Measurements from ENCODE around the gene HS1BP3. TPM values are rescaled to one million over a fixed set of nuclear protein-coding genes. Genes with fewer than 3 reads are reported as not detected.

The HS1BP3 gene
- total and polyA plus RNA-seq, 2 of the 13 experiments (the other 11 are each of a cell fraction or from before 2014, with no cell fraction given) = 15.2 to 22.0 TPM

GRCh38 chr2:20593072-20594034 lies 57.5 kb downstream of the HS1BP3 start (continued):
- TF ChIP-seq, protein P1, sequence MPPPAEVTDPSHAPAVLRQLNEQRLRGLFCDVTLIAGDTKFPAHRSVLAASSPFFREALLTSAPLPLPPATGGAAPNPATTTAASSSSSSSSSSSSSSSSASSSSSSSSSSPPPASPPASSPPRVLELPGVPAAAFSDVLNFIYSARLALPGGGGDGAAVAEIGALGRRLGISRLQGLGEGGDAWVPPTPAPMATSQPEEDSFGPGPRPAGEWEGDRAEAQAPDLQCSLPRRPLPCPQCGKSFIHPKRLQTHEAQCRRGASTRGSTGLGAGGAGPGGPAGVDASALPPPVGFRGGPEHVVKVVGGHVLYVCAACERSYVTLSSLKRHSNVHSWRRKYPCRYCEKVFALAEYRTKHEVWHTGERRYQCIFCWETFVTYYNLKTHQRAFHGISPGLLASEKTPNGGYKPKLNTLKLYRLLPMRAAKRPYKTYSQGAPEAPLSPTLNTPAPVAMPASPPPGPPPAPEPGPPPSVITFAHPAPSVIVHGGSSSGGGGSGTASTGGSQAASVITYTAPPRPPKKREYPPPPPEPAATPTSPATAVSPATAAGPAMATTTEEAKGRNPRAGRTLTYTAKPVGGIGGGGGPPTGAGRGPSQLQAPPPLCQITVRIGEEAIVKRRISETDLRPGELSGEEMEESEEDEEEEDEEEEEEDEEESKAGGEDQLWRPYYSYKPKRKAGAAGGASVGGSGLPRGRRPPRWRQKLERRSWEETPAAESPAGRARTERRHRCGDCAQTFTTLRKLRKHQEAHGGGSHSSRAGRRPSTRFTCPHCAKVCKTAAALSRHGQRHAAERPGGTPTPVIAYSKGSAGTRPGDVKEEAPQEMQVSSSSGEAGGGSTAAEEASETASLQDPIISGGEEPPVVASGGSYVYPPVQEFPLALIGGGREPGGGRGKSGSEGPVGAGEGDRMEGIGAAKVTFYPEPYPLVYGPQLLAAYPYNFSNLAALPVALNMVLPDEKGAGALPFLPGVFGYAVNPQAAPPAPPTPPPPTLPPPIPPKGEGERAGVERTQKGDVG (CRISPR knock-in tag; IDR thresholded peaks at IDR 0.05; ENCODE audit: borderline replicate concordance) = peak; percentile 100
- TF ChIP-seq ATAD3A (CRISPR knock-in tag; IDR thresholded peaks at IDR 0.05) (no peak), AKAP8 (CRISPR knock-in tag; IDR thresholded peaks at IDR 0.05) (peak; percentile 96; the same call in 1 of the 2 replicates), ZNF121 (CRISPR knock-in tag; IDR thresholded peaks at IDR 0.05) (peak; percentile 91), REPIN1 (CRISPR knock-in tag; IDR thresholded peaks at IDR 0.05; ENCODE audit: borderline replicate concordance, low read depth) (peak; percentile 100), ZNF275 (CRISPR knock-in tag; IDR thresholded peaks at IDR 0.05; ENCODE audit: borderline replicate concordance) (peak; percentile 97; the same call in 1 of the 2 replicates), NR3C1 (CRISPR knock-in tag; IDR thresholded peaks at IDR 0.05) (no peak), ZNF737 (CRISPR knock-in tag; IDR thresholded peaks at IDR 0.05; ENCODE audit: borderline replicate concordance) (no peak), ZNF296 (CRISPR knock-in tag; conservative IDR thresholded peaks at IDR 0.05) (no peak), ZNF839 (CRISPR knock-in tag; IDR thresholded peaks at IDR 0.05; ENCODE audit: borderline replicate concordance) (no peak), TFAP4 (IDR thresholded peaks at IDR 0.05; ENCODE audit: borderline replicate concordance, low read depth) (no peak; the same call in 1 of the 2 replicates), ZNF292 (CRISPR knock-in tag; IDR thresholded peaks at IDR 0.05; ENCODE audit: borderline replicate concordance, low read depth) (peak; percentile 93; the same call in 1 of the 2 replicates), FOXO1 (CRISPR knock-in tag; IDR thresholded peaks at IDR 0.05) (peak; percentile 99), ZNF430 (CRISPR knock-in tag; IDR thresholded peaks at IDR 0.05) (peak; percentile 99; the same call in 1 of the 2 replicates), ZSCAN9 (CRISPR knock-in tag; IDR thresholded peaks at IDR 0.05; ENCODE audit: borderline replicate concordance) (peak; percentile 99), ZNF567 (CRISPR knock-in tag; IDR thresholded peaks at IDR 0.05; ENCODE audit: borderline replicate concordance) (peak; percentile 76), ZNF253 (CRISPR knock-in tag; IDR thresholded peaks at IDR 0.05; ENCODE audit: borderline replicate concordance) (peak; percentile 69), GLI4 (CRISPR knock-in tag; IDR thresholded peaks at IDR 0.05; ENCODE audit: borderline replicate concordance) (peak; percentile 98; the same call in 1 of the 2 replicates)
- TF ChIP-seq, protein P2, sequence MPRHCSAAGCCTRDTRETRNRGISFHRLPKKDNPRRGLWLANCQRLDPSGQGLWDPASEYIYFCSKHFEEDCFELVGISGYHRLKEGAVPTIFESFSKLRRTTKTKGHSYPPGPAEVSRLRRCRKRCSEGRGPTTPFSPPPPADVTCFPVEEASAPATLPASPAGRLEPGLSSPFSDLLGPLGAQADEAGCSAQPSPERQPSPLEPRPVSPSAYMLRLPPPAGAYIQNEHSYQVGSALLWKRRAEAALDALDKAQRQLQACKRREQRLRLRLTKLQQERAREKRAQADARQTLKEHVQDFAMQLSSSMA (CRISPR knock-in tag; IDR thresholded peaks at IDR 0.05) = 0 out of 2 replicates have a peak, but pooled peaks have one; percentile 32
- TF ChIP-seq, protein P3, sequence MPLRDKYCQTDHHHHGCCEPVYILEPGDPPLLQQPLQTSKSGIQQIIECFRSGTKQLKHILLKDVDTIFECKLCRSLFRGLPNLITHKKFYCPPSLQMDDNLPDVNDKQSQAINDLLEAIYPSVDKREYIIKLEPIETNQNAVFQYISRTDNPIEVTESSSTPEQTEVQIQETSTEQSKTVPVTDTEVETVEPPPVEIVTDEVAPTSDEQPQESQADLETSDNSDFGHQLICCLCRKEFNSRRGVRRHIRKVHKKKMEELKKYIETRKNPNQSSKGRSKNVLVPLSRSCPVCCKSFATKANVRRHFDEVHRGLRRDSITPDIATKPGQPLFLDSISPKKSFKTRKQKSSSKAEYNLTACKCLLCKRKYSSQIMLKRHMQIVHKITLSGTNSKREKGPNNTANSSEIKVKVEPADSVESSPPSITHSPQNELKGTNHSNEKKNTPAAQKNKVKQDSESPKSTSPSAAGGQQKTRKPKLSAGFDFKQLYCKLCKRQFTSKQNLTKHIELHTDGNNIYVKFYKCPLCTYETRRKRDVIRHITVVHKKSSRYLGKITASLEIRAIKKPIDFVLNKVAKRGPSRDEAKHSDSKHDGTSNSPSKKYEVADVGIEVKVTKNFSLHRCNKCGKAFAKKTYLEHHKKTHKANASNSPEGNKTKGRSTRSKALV (CRISPR knock-in tag; IDR thresholded peaks at IDR 0.05) = peak; percentile 52; the same call in 1 of the 2 replicates

Data from HepG2 (cell line).